MM.1S (cell line): ENCODE measurements around the gene CCDC169.

Experiments
- CTCF ChIP-seq: fragments of 300-600 bp; sonication (generic); IDR thresholded peaks from 2 replicates; pipeline ENCODE4 v1.5.1; 2016; ENCODE audit warnings: antibody characterized with exemption, low read length, mixed read lengths
- EZH2 ChIP-seq: fragments of 300-600 bp; sonication (generic); optimal IDR thresholded peaks from 2 replicates; pipeline ENCODE3; 2017; ENCODE audit warnings: low read depth, mild to moderate bottlenecking, antibody characterized with exemption, low read length, mixed read lengths
- EZH2phosphoT487 ChIP-seq: fragments of 300-600 bp; sonication (generic); IDR thresholded peaks from 2 replicates; pipeline ENCODE4 v1.6.1; 2018; ENCODE audit warnings: antibody characterized with exemption, low read length

GRCh38 chr13:36298535-36299068 is 988 bp upstream of the CCDC169 start:
- TF ChIP-seq CTCF (no peak), EZH2 (no peak), EZH2phosphoT487 (no peak)
